Measurements from ENCODE around the gene CSPG4.
"Not testable (repeated sequence)": the region's sequence is repeated elsewhere in the genome, so short reads cannot be mapped to it uniquely, and the experiment has no call there.

The CSPG4 gene

GRCh38 chr15:75738647-75739325, 26.1 kb upstream of the CSPG4 start:
- DNase-seq = peak; percentile 81 to 91 (median 85)

- no peak for DNase-seq
Observed at GRCh38 chr15:75738014-75738646, 25.5 kb upstream of the CSPG4 start.

- DNase-seq = not testable (repeated sequence)
Observed at GRCh38 chr15:75737116-75738013, 24.7 kb upstream of the CSPG4 start.

- DNase-seq = no peak
Observed at GRCh38 chr15:75736256-75736655, 23.6 kb upstream of the CSPG4 start.

GRCh38 chr15:75734861-75735760, 22.5 kb upstream of the CSPG4 start:
- not testable (repeated sequence) for DNase-seq

- no peak for DNase-seq
Observed at GRCh38 chr15:75733761-75734651, 21.4 kb upstream of the CSPG4 start.

GRCh38 chr15:75732809-75733451, 20.3 kb upstream of the CSPG4 start:
- DNase-seq = peak in 4 of 6 experiments; percentile 4 to 25 (median 14)

- no peak for DNase-seq
Observed at GRCh38 chr15:75732177-75732808, 19.6 kb upstream of the CSPG4 start.

GRCh38 chr15:75731248-75732151, 18.9 kb upstream of the CSPG4 start:
- DNase-seq = no peak

- not testable (repeated sequence) for DNase-seq
Observed at GRCh38 chr15:75730376-75731247, 18.0 kb upstream of the CSPG4 start.

- no peak for DNase-seq
Observed at GRCh38 chr15:75729326-75730069, 16.9 kb upstream of the CSPG4 start.

GRCh38 chr15:75727851-75728715, 15.4 kb upstream of the CSPG4 start:
- DNase-seq = peak; percentile 32 to 75 (median 64)

- DNase-seq = no peak
Observed at GRCh38 chr15:75727031-75727531, 14.4 kb upstream of the CSPG4 start.

- DNase-seq = no peak
Observed at GRCh38 chr15:75725719-75726607, 13.3 kb upstream of the CSPG4 start.

Data from stimulated activated naive CD4-positive, alpha-beta T cell (primary cell).